GM10266 (cell line): Measurements from ENCODE around the gene CCR6.

Experiments used
- DNase-seq: peaks from one replicate; pipeline ENCODE4 v3.0.0; 2012; ENCODE audit errors: extremely low spot score
- TF ChIP-seq, protein P1 (sequence below): IDR thresholded peaks from 2 replicates; pipeline ENCODE4 v1.5.1; 2012; ENCODE audit warnings: mild to moderate bottlenecking, low read depth; ENCODE audit not compliant: control insufficient read depth, insufficient read depth; ENCODE audit errors: missing control alignments

Gene CCR6

DNA sequence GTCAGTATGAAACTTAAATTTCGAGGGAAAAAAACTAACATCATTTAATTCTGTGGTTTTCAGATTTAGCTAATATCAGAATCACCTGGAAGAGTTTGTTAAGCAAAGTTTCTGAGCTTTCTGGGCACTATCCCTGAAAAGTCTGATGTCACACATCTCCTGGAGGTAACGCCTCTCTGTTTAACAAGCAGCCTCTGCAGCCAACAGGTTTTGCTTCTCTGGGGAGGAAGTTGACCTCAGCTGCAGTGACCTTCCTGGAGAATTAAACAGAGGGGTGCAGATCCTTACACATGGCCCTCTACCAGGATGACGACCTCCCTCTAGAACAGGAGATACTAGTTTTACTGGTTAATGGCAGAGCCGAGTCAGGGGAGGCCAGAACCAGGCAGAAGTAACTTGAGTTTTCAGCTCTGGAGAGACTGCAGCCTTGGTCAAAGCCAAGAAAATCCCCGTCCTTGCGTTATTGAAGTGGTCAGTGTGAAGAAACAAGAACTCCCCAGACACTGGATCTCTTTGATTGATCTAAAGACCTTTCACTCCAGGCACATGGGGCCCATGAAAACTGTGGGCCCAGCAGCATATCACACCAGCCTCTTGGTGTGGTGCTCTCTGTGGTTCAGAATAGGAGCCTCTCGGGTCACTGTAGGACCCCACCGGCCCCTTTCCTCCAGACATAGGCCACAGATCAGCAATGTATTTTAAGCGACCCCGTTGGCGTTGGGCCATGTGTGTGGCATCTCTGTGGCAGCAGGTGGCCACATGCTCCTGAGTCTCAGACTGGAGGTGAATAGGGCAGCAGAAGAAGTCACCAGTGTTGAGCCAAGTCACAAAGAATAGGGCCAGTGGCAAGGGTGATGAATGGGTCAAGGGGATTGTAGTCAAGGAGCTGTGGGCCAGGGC is 33.4 kb upstream of the CCR6 start:
- DNase-seq, result no peak
- TF ChIP-seq, protein P1, sequence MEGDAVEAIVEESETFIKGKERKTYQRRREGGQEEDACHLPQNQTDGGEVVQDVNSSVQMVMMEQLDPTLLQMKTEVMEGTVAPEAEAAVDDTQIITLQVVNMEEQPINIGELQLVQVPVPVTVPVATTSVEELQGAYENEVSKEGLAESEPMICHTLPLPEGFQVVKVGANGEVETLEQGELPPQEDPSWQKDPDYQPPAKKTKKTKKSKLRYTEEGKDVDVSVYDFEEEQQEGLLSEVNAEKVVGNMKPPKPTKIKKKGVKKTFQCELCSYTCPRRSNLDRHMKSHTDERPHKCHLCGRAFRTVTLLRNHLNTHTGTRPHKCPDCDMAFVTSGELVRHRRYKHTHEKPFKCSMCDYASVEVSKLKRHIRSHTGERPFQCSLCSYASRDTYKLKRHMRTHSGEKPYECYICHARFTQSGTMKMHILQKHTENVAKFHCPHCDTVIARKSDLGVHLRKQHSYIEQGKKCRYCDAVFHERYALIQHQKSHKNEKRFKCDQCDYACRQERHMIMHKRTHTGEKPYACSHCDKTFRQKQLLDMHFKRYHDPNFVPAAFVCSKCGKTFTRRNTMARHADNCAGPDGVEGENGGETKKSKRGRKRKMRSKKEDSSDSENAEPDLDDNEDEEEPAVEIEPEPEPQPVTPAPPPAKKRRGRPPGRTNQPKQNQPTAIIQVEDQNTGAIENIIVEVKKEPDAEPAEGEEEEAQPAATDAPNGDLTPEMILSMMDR, result no peak

DNA sequence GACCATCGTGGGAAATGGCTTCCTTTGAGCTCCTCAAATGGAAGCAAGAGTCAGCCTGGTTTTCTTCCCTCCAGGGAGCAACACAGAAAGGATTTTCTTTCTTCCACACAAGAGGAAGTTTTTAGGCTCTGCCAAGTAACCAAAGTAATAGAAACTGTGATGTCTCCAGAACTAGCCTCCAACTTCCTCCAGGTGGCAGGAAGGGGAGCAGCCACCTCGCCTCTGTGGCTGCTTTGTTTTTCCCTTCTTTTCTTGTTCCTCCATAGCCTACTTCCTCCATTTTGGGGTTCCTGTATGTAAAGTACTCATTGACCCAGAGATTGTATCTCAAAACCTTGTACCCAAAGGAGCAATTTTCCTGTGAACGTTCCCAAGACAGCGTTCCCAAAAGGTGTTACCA is 32.7 kb upstream of the CCR6 start:
- DNase-seq, result no peak
- TF ChIP-seq, protein P1, result no peak

DNA sequence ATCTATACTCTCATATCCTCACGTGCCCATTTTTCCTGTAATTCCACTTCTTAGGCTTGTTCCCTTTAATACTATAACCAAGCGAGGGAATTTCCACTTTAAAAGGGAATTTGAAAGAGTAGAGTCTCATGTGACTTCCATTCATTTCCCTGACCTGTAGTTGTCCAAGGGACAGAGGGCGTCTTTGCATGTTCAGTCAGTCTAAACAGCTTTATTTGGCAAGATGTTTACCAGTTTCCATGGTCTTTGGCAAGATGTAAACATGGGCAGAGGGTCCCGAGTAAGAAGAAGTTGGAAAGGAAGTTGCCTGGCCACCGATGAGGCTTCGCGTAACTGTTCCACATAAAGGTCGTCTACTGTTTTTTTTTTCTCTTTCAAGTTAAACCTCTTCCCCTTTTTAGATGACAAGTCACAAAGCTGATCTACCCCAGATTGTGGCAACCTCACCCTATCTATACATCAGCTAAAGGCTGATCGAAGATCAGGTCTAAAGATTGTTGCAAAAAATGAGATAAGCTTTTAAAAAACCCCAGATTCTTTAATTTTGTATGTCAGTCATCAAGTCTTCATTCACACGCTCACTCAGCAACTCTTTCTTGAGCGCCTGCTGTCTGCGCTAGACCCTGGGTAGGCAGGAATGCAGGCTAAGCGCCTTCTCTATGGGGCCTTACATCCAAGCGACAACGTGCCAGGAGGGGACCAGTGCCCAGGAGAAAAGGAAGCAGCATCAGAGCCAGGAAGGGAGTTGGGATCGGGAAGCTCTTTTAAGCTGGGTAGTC is 31.7 kb upstream of the CCR6 start:
- TF ChIP-seq, protein P1, result no peak
- no peak for DNase-seq

DNA sequence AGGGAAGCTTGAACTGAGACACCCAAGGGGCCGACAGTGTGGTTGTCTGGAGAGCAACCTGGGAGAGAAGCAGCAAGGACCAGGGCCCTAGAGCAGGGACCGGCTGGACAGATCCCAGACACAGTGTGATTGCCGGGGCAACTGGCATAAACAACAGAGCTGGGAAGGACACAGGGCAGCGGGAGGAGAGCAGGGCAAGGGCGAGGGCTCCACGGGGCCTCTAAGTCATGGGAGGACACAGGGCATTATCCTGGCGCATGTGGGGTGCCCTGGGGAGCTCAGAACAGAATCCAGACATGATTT is 31.1 kb upstream of the CCR6 start:
- no peak for DNase-seq
- TF ChIP-seq, protein P1, result no peak

DNA sequence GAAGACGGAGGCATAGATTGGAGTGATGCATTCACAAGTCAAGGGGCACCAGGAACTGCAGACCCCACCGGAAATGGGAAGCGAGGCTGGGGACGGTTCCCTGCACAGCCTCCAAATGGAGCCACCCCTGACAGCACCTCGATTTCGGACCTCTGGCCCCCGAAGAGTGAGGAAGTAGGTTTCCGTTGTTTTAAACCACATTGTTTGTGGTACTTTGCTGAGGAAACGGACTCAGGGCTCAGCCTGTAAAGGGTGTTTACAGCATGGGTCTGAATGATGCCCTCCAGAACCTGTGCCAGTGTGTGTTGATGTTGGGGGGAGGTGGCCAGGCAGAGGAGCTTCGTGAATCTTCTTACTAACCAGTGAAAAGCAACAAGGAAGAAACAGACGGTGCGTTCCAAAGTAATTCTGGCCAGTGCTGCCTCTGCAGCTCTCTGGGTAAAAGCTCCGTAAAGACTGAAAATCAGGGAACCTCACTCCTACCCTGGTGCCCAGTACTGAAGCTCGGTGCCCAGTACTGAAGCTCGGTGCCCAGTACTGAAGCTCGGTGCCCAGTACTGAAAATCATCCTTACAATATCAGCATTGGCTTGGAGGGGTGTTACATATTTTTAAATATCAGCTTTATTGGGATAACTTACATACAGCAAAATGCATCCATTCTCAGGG is 30.1 kb upstream of the CCR6 start:
- DNase-seq, result no peak
- TF ChIP-seq, protein P1, result no peak

DNA sequence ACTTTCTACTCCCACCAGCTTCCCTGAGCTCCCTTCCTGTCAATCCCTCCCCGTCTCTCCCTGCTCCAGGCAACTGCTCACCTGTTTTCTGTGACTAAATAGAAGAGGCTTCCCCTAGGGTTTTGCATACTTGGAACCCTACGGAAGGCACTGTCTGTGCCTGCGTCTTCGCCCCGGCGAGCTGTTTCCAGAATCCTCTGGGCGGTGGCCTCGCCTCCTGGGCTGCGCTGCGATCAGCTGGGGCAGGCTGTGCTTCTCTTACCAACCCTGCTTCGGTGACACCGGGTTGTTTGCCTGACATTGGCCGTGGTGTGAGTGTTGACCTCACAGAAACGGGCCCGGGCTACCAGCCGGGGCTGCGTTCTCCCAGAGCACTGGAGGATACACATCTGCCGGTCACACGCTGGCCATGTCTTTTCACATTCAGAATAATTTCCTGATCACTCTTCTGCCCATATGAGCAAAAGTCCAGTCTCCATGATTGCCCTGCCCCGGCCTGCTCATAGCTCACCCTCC is 29.4 kb upstream of the CCR6 start:
- TF ChIP-seq, protein P1, result no peak
- DNase-seq, result no peak
